ENCODE results near the gene SLC27A1.

- TF ChIP-seq CTCF (IDR thresholded peaks at IDR 0.05): peak in 3 of 6 experiments; percentile 16 to 36 (median 22)
- TF ChIP-seq POLR2A (IDR thresholded peaks at IDR 0.05): peak; percentile 6 to 21
Measured at GRCh38 chr19:17511724-17512573, 41.6 kb downstream of the SLC27A1 start.
